Measurements from ENCODE around the gene AGAP3. TPM values are rescaled to one million over a fixed set of nuclear protein-coding genes. Genes with fewer than 3 reads are reported as not detected.

AGAP3 gene
- total RNA-seq, 2 donors from 2014 or later, result 52.1 to 62.8 TPM

DNA sequence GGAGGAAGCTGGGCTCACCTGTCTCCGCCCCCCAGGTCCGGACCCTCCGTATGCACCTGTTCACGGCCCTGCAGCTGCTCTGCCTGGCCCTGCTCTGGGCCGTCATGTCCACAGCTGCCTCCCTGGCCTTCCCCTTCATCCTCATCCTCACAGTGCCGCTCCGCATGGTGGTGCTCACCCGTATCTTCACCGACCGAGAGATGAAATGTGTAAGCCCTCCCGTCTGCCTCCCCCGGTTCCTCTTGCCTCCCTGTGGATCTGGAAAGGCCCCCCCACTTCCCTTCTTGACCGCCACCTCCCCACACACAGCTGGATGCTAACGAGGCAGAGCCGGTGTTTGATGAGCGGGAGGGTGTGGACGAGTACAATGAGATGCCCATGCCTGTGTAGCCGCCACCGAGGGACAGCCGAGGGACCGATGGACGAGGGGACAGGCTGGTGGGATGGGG, 10.3 kb upstream of the AGAP3 start:
- Histone ChIP-seq H3K4me1 (ENCODE audit: control insufficient read depth in 1 of 2, low read depth in 2 of 2) (peaks cover 7 to 22% of the 10 kb centered on the region in 2 donors), H3K27ac (no peak overlapping the region), H3K4me3 (no peak overlapping the region), H3K36me3 (peaks cover 41% of the 10 kb centered on the region), H3K27me3 (replicated peaks; ENCODE audit: insufficient read depth) (no peaks in the 10 kb centered on the region), H3K9me3 (no peaks in the 10 kb centered on the region)
- no peak for DNase-seq (ENCODE audit: low spot score)
- TF ChIP-seq, protein P1, sequence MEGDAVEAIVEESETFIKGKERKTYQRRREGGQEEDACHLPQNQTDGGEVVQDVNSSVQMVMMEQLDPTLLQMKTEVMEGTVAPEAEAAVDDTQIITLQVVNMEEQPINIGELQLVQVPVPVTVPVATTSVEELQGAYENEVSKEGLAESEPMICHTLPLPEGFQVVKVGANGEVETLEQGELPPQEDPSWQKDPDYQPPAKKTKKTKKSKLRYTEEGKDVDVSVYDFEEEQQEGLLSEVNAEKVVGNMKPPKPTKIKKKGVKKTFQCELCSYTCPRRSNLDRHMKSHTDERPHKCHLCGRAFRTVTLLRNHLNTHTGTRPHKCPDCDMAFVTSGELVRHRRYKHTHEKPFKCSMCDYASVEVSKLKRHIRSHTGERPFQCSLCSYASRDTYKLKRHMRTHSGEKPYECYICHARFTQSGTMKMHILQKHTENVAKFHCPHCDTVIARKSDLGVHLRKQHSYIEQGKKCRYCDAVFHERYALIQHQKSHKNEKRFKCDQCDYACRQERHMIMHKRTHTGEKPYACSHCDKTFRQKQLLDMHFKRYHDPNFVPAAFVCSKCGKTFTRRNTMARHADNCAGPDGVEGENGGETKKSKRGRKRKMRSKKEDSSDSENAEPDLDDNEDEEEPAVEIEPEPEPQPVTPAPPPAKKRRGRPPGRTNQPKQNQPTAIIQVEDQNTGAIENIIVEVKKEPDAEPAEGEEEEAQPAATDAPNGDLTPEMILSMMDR (IDR thresholded peaks at IDR 0.05), result no peak
- no peak for ATAC-seq (ENCODE audit: insufficient number of reproducible peaks, low FRiP score, low read depth)

DNA sequence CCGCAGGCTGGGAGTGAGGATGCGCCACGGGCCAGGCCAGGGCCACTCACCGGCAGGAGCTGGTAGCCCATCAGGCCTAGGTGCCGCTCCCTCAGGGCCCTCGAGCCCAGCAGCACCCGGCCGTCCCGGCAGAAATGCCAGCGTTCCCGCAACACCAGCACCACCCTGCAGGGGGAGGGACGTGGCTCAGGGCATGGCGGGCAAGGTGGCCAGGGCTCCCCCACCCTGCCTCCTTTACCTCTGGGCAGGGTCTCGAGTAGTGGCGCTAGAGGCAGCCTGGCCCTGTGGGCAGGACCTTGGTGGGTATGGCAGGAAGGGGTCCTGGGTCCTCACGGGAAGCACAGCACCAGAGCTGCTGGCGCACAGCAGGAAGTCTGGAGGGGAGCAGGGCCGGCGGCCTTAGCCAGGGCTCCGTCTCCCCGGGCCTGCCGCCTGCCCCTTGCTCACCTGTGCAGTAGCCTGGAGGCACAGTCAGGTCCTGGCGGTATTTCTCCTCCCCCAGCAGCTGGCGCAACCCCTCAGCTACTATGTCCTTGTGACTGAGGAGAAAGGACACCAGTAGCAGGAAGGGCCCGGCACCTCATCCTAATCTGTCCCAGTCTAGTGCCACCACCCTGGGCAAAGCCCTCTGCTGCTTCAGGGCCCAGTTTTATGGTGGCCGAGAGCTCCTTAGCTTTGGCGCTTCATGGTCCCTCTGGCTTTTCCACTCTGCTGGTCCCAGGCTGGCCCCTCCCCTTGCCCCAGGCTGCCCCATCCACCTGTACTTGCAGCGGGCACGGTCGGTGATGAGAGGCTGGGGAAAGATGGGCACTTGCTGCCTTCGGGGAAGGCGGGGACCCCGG, 9.2 kb upstream of the AGAP3 start:
- no peaks in the 10 kb centered on the region for H3K9me3 ChIP-seq
- peaks cover 33% of the 10 kb centered on the region for H3K36me3 ChIP-seq
- DNase-seq (ENCODE audit: low spot score) (no peak), ATAC-seq (ENCODE audit: insufficient number of reproducible peaks, low FRiP score, low read depth) (no peak)
- H3K4me1 ChIP-seq (ENCODE audit: control insufficient read depth in 1 of 2, low read depth in 2 of 2), result peaks cover 18 to 32% of the 10 kb centered on the region in 2 donors
- H3K27ac ChIP-seq, result no peak overlapping the region
- TF ChIP-seq, protein P1 (IDR thresholded peaks at IDR 0.05), result no peak
- H3K4me3 ChIP-seq, result no peak overlapping the region
- H3K27me3 ChIP-seq (replicated peaks; ENCODE audit: insufficient read depth), result no peaks in the 10 kb centered on the region

DNA sequence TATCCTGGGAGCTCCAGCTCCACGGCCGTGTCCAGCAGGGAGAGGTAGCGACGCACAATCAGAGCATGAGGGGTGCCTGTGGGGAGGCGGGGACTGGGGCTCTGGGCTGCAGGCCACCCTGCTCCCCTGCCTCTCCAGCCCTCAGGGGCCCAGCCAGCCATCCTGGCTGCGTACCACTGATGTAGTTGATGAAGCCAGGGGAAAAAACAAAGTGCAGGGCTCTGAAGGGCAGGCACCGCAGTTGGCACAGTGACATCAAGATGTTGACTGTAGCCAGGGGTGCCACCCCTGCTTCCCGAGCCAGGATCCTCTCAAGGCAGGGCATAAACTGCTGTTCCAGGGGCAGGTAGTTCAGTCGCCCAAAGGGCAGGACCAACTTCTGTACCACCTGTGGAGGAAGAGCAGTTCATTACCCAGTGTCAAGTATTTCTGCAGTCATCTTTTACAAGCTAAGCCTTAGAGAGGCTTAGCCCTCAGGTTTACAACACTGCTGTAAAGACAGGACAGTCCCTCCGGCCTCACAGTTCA, 8.5 kb upstream of the AGAP3 start:
- no peaks in the 10 kb centered on the region for H3K27me3 ChIP-seq (replicated peaks; ENCODE audit: insufficient read depth)
- H3K27ac ChIP-seq, result no peak overlapping the region
- H3K9me3 ChIP-seq, result no peaks in the 10 kb centered on the region
- peaks cover 25 to 39% of the 10 kb centered on the region in 2 donors for H3K4me1 ChIP-seq (ENCODE audit: control insufficient read depth in 1 of 2, low read depth in 2 of 2)
- ATAC-seq (ENCODE audit: insufficient number of reproducible peaks, low FRiP score, low read depth) (no peak), DNase-seq (ENCODE audit: low spot score) (no peak)
- H3K36me3 ChIP-seq, result peaks cover 28% of the 10 kb centered on the region
- no peak overlapping the region for H3K4me3 ChIP-seq
- TF ChIP-seq, protein P1 (IDR thresholded peaks at IDR 0.05), result no peak

DNA sequence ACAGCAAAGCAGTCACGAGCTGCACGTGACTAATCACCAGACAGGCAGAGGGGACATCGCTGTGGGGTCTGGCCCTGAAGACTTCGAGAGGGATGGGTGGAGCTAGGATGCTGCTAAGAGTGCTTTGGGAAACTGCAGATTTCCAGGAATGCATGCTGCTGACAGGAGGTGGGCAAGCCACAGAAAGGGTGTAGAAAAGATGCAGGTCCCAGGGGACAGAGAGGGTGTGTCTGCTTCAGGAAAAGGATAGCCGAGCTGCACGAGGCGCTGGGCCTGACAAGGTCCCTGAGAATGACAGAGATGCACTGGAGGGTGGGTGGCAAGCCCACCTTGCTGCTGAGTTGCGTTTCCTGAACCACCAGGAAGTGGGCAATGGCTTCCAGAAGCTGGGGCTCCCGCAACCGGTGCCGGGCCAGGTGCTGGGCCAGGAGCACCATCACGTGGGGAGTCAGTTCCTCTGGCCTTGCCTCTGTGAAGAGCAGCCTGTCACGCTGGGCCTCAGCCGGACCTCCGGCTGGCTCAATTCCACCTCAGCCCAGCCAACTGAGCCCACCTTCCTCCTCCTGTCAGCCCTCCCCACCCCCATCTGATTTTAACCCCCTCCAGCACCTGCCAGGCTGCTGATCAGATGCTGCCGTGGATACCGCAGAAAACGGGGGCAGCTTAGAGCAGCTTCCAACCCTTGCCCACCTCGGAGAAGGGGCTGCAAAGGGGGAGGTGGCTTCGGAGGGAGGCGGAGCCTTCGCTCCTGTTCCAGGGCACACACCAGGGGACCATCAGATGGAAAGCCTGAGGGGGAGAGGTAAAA, 7.8 kb upstream of the AGAP3 start:
- Histone ChIP-seq H3K9me3 (no peaks in the 10 kb centered on the region), H3K4me1 (ENCODE audit: control insufficient read depth in 1 of 2, low read depth in 2 of 2) (peaks cover 25 to 41% of the 10 kb centered on the region in 2 donors), H3K27ac (no peak overlapping the region), H3K27me3 (replicated peaks; ENCODE audit: insufficient read depth) (no peaks in the 10 kb centered on the region), H3K36me3 (peaks cover 28% of the 10 kb centered on the region), H3K4me3 (no peak overlapping the region)
- no peak for DNase-seq (ENCODE audit: low spot score)
- ATAC-seq (ENCODE audit: insufficient number of reproducible peaks, low FRiP score, low read depth), result no peak
- TF ChIP-seq, protein P1 (IDR thresholded peaks at IDR 0.05), result no peak

Measured in thoracic aorta (tissue), 2 donors.